GM18502 (cell line): ENCODE data around the gene FBXL3.

Experiments used
- ATAC-seq: cut with Tn5 transposase; IDR thresholded peaks from one replicate; pipeline ENCODE4 v1.9.1; 2021; ENCODE audit warnings: mild to moderate bottlenecking; ENCODE audit not compliant: unreplicated experiment, poor library complexity

FBXL3 gene, protein sequence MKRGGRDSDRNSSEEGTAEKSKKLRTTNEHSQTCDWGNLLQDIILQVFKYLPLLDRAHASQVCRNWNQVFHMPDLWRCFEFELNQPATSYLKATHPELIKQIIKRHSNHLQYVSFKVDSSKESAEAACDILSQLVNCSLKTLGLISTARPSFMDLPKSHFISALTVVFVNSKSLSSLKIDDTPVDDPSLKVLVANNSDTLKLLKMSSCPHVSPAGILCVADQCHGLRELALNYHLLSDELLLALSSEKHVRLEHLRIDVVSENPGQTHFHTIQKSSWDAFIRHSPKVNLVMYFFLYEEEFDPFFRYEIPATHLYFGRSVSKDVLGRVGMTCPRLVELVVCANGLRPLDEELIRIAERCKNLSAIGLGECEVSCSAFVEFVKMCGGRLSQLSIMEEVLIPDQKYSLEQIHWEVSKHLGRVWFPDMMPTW

DNA sequence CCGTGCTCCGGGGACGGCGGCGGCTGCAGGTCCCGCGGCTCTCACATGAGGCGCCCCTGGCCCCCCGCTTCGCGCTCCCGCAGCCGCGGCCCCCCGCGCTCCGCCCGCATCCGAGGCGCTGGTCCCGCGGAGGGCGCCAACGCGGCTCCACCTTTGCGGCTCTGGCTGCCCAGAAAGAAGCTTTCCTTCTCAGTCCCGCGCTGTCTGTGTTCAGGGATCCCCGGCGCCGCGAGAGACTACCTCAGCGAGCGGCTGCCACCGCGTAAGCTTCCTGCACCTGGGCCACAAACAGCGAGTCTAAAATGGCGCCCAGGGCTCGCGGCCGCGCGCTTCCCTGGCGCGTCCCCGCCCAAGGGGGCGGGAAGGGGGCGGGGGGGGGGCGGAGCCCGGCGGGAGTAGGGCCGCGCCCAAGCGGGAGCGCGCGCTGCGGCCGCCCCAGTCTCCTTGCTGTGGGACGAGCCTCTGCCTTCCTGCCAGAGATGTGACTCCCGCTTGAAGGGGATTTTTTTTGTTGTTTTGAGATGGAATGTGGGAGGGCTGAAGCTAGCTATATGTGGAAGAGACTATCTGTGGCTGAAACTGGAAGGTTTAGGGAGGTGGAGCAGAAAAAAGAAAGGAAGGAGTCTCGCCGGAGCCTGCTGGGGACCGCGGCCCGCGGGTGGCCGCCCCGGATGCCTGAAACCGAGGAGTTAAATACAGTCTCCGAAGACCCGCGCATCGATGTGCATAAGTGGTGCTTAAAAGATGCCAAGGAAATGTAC, at the start of gene FBXL3:
Gene FBXL3 (minus strand): TSS at position 299 of the 761 bp plus-strand sequence. CDS start 5,299 bp downstream, outside the sequence.
- ATAC-seq: peak; percentile 65

GRCh38 chr13:77067519-77067918, 40.6 kb upstream of the FBXL3 start:
- no peak for ATAC-seq

GRCh38 chr13:77065461-77066147, 38.6 kb upstream of the FBXL3 start:
- ATAC-seq: no peak

- no peak for ATAC-seq
These were observed 35.1 kb upstream of the FBXL3 start for GRCh38 chr13:77062097-77062496.

DNA sequence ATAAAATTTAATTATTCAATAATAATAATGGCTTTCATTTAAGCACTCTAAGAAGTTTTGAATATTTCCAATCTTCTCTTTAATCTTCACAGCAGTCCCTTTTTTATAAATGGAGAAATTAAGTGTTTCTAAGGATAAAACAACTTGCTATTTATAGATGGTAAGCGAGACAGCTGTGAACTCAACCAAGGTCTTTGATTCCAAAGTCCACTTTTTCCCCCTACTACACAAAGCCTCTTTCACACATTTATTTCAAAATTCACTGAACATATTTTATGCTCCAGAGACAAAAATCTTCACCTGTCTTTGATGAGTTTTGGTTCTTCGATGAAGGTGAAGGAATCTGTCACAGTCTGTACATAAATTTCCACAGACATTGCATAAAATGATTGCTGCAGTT, 34.4 kb upstream of the FBXL3 start:
- ATAC-seq: no peak

DNA sequence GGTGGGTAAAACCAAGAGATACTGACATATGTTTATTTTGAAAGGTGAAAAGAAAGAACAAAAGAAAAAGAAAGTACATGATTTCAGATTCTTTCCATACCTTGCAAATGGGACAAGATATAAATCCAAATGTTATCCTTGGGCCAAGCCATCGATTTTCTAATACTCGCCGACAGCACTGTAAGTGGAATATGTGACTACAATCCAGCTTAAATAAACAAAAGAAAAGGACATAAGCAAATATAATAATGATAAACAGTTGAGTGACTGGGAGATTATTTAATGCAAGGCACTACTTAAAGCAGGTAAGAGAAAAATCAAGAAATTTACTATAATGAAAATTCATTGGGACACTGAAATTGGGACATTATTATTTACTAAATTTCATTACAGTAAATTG, 29.9 kb upstream of the FBXL3 start:
- ATAC-seq: no peak

GRCh38 chr13:77056382-77056781, 29.4 kb upstream of the FBXL3 start:
- no peak for ATAC-seq

GRCh38 chr13:77055158-77055557, 28.2 kb upstream of the FBXL3 start:
- no peak for ATAC-seq

DNA sequence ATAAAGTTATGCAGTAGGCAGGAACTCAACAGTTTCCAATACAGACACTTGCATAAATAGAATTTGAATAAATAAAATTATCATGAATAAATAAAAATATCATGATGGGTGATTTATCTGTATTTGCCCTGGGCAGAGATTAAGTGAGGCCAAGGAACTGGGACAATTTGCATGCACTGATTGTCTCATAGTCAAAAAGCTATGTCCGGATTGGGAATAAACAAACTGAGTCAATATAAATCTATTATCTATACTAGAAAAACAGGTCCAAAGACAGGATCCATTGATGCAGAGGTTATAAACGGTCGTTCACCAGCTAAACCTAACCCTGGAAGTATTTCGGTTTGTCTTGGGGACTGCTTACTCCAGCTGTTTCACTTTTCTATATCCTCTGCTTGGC, 26.2 kb upstream of the FBXL3 start:
- ATAC-seq: no peak

- ATAC-seq: no peak
These were observed 21.7 kb upstream of the FBXL3 start for GRCh38 chr13:77048681-77049080.

DNA sequence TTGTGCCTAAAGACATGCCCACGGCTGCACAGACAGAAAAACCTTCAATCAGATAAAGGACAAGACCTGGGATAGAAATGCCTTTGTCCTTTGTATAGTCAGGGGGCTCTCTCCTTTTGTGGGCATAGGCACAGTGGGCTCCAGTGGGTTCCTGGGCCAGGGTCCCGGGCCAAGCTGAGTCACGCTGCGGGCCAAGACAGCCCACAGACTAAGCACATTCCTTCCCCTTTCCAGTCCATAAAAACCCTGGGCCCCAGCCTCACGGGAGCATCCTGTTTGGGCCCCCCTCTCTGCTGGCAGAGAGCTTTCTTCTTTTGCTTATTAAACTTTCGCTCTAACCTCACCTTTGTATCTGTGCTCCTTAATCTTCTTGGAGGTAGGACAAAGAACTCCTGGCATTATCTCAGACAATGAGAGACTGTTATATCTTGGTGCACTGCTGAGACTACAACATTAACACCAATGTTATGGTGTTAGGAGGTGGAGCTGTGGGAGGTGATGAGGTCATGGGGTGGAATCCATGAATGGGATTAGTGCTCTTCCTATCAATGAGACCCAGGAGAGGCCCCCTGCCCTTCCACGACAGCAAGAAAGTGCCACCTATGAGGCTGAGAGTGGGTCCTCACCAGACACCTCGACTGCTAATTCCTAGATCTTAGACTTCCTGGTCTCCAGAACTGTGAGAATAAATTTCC, 20.8 kb upstream of the FBXL3 start:
- ATAC-seq: no peak

DNA sequence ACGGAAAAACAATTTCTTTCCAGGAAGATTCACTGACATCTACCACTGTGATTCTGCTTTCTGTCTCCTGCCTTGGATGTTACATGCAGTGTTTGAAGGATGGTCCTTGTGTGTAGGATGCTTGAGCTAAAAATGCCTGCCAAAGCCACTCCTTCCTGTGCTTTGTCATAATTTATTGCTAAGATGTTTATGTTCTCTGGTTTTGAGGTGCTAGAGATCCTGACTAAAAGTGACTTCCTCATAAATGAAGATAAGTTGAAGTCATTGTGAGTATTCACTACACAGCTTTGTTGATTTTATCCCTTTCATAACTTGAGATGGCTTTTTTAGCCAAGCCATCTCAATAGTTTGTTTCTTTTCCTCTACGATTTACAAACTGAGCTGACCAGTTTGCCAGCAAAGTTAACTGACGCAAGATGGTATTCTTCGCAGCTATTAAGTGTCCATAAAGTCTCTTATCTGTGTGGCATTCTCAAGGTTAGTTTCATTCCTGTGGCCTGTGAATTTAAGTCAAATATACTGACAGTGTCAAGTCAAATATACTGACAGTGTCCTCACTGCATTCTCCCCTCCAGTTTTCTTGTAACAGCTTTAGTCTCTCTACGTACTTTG, 15.7 kb upstream of the FBXL3 start:
- no peak for ATAC-seq

DNA sequence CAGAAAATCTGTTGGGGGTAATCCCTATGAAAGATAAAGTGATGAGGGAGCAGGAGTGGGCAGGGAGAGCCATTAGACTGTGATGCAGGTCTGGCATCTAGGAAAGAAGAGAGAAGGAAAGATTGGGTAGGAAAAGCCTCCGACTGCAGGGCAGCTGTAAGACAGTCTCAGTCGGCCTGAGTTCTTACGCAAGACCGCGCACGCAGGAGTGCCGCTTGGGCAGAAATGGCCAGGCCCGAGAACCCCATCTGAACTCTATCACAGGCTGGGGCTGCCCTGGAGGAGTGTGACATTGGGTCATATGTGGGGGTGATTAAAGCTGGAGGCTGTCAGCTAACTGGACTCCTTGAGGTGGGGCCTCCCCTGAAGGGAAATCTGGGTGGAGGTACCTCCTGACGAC, 13.9 kb upstream of the FBXL3 start:
- ATAC-seq: no peak

DNA sequence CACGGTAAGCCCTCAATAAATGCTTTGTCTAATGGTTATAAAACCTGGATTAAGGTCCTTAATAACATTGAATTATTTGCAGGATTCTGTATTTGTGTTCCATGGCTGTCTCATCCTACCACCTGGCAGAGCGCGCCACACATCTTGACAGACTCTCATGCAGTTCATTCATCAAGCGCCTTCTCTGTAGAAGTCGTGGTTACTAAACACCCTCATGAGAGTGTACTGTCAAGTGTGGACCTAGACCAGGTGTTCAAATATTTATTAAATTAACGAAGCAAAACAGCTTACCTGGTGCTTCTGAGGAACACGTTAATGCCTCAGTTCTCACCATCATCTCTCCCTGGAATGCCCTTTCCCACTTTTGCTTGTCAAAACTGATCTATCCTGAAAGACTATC, 13.1 kb upstream of the FBXL3 start:
- ATAC-seq: no peak

DNA sequence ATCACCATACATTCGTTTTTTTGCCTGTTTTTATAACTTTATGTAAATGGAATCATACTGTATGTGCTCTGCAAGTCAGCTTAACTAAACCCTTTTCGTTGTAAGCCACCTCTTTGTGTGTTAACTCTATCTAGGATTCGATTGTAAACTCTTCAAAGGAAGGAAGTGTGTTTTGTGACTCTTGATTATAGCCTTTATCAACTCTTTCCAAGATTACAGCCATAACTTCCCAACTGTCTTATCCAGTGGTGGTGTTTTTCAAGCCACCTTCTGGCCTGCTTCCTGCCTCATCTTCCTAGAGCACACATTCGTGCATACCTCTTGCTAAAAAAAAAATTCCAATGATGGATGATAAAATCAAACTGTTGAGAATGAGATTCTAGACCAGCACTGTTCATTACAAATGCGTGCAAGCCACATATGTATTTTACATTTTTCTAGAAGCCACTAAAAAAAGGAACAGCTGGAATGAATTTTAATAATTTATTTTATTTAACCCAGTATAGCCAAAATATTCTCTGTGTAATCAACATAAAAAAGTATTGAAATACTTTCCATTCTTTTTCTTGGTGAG, 12.0 kb upstream of the FBXL3 start:
- ATAC-seq: no peak

GRCh38 chr13:77036279-77036678, 9.3 kb upstream of the FBXL3 start:
- no peak for ATAC-seq

GRCh38 chr13:77034881-77035280, 7.9 kb upstream of the FBXL3 start:
- no peak for ATAC-seq

DNA sequence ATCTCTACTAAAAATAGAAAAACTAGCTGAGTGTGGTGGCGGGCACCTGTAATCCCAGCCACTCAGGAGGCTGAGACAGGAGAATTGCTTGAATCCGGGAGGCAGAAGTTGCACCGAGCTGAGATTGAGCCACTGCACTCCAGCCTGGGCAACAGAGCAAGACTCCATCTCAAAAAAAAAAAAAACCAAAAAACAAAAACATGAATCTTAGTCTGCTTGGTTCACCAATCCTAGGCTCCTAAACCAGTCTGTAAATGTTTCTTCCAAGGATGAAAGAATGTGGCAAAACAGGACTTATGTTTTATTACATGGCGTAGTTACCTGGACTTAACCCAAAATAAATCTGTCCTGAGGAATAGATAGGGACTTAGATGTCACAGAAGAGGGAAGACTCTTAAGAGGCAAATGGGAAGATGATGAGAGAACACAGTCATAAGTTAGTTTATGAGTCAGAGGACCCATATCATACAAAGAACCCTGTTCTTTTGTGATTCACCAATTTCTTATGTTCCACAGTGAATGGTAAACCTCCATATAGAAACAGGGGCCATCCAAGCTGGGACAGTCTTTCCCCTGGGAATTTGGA, 6.9 kb upstream of the FBXL3 start:
- ATAC-seq: no peak

- no peak for ATAC-seq
These were observed 4.8 kb upstream of the FBXL3 start for GRCh38 chr13:77031656-77032243.
